K562 (cell line): Measurements from ENCODE around the gene ANKRD11. TPM values are rescaled to one million over a fixed set of nuclear protein-coding genes. Genes with fewer than 3 reads are reported as not detected.
A peak's percentile ranks its signal among the peaks of the same experiment; 100 is the strongest.

ENCODE experiments used
- BDP1 ChIP-seq: IDR thresholded peaks from 3 replicates; pipeline ENCODE4 v1.6.1; 2011; ENCODE audit not compliant: insufficient read length, insufficient read depth
- ELF1 ChIP-seq: fragments of 200-800 bp; sonication (Bioruptor generic); IDR thresholded peaks from 2 replicates; pipeline ENCODE4 v1.6.1; 2016; ENCODE audit warnings: missing genetic modification characterization, missing compliant biosample characterization
- KAT2B ChIP-seq: IDR thresholded peaks from one replicate; pipeline ENCODE4 v1.6.1; 2012; ENCODE audit warnings: low read depth, mild to moderate bottlenecking, control low read depth, inconsistent platforms, low read length, moderate library complexity
- KLF1 ChIP-seq: fragments of 450-650 bp; IDR thresholded peaks from 2 replicates; pipeline ENCODE4 v1.6.1; 2016; ENCODE audit warnings: missing genetic modification characterization, missing compliant biosample characterization
- MAFG ChIP-seq: fragments of 450-650 bp; conservative IDR thresholded peaks from 2 replicates; pipeline ENCODE4 v1.6.1; 2016; ENCODE audit warnings: missing genetic modification characterization, missing compliant biosample characterization
- NCOA2 ChIP-seq, 2 experiments: fragments of 450-650 bp; IDR thresholded peaks; 2 replicates each; pipeline ENCODE4 v1.6.1; 2018; ENCODE audit warnings: mild to moderate bottlenecking in 2 of 2, moderate library complexity in 1 of 2; ENCODE audit not compliant: partially characterized antibody in 2 of 2
- NR2C1 ChIP-seq, 2 experiments: fragments of 450-650 bp; IDR thresholded peaks; 2 replicates each; pipeline ENCODE4 v1.6.1; 2017; ENCODE audit warnings: mild to moderate bottlenecking in 2 of 2, antibody characterized with exemption in 1 of 2, inconsistent platforms in 1 of 2, missing compliant biosample characterization in 1 of 2, missing genetic modification characterization in 1 of 2
- TBL1XR1 ChIP-seq, 2 experiments: IDR thresholded peaks; 2 replicates each; pipeline ENCODE4 v1.6.1; 2012; ENCODE audit warnings: improper control_type of control experiment in 2 of 2, low read length in 2 of 2, mild to moderate bottlenecking in 1 of 2
- THRAP3 ChIP-seq: fragments of 450-650 bp; IDR thresholded peaks from 2 replicates; pipeline ENCODE4 v1.6.1; 2016; ENCODE audit warnings: mild to moderate bottlenecking, inconsistent platforms, borderline replicate concordance
- ZFP1 ChIP-seq: fragments of 450-650 bp; formaldehyde crosslinking; IDR thresholded peaks from 2 replicates; pipeline ENCODE4 v1.4.0; 2020; ENCODE audit warnings: mild to moderate bottlenecking, mixed read lengths
- ZFX ChIP-seq: sonication (generic); formaldehyde crosslinking; IDR thresholded peaks from 2 replicates; pipeline ENCODE4 v1.8.0; 2022; ENCODE audit warnings: mild to moderate bottlenecking, missing genetic modification reagents, moderate library complexity
- ZNF143 ChIP-seq: sonication (generic); formaldehyde crosslinking; IDR thresholded peaks from 2 replicates; pipeline ENCODE4 v1.9.0; 2022; ENCODE audit warnings: mild to moderate bottlenecking, missing genetic modification reagents
- ZNF24 ChIP-seq: fragments of 450-650 bp; IDR thresholded peaks from 2 replicates; pipeline ENCODE4 v1.6.1; 2016
- polyA plus RNA-seq, 8 experiments: library from polyadenylated mRNA; depleted of rRNA in 4 of 8; stranded (reverse) in 5 of 8; unstranded in 3 of 8; fragments of >200 nt; fragmentation: Nextera tagmentation in 2 of 8; fragmentation: Illumina TruSeq in 1 of 8; extraction: Ambion mirVana in 2 of 8; extraction: Trizol in 1 of 8; gene quantifications; 2 replicates each; pipeline versions ENCODE4 v1.2.1 to v1.2.3, GENCODE V29; 2011 to 2014; ENCODE audit warnings: inconsistent platforms in 1 of 8, missing spikeins in 1 of 8
- total RNA-seq, 7 experiments: library from RNA; depleted of rRNA in 6 of 7; stranded (reverse); fragments of >200 nt in 6 of 7; fragmentation: Illumina TruSeq in 2 of 7; extraction: Trizol in 2 of 7; gene quantifications; 2 replicates each; pipeline versions ENCODE4 v1.2.1 to v1.2.3, GENCODE V29; 2011 to 2021; ENCODE audit warnings: low replicate concordance in 1 of 7
- TF ChIP-seq, protein P1 (sequence below), 2 experiments: fragments of 450-650 bp; formaldehyde crosslinking in 1 of 2; IDR thresholded peaks; 2 replicates each; pipeline versions ENCODE4 v1.4.0 to v1.6.1; 2014 to 2020; ENCODE audit warnings: mild to moderate bottlenecking in 2 of 2, borderline replicate concordance in 1 of 2, low read depth in 1 of 2
- TF ChIP-seq, protein P2 (sequence below): fragments of 250-450 bp; sonication (Bioruptor Pico); IDR thresholded peaks from 2 replicates; pipeline ENCODE4 v1.4.0; 2020; ENCODE audit warnings: mild to moderate bottlenecking
- TF ChIP-seq, protein P3 (sequence below): sonication (generic); formaldehyde crosslinking; IDR thresholded peaks from 2 replicates; pipeline ENCODE4 v1.9.0; 2022; ENCODE audit warnings: mild to moderate bottlenecking, missing genetic modification reagents
- TF ChIP-seq, protein P4 (sequence below): fragments of 250-450 bp; sonication (Bioruptor Pico); IDR thresholded peaks from 2 replicates; pipeline ENCODE4 v1.6.1; 2021; ENCODE audit warnings: mild to moderate bottlenecking

ANKRD11 gene
- total and polyA plus RNA-seq, 9 of the 15 experiments (the other 6 are each of a cell fraction or from before 2014, with no cell fraction given), result 4.7 to 126 (median 31.7) TPM

DNA sequence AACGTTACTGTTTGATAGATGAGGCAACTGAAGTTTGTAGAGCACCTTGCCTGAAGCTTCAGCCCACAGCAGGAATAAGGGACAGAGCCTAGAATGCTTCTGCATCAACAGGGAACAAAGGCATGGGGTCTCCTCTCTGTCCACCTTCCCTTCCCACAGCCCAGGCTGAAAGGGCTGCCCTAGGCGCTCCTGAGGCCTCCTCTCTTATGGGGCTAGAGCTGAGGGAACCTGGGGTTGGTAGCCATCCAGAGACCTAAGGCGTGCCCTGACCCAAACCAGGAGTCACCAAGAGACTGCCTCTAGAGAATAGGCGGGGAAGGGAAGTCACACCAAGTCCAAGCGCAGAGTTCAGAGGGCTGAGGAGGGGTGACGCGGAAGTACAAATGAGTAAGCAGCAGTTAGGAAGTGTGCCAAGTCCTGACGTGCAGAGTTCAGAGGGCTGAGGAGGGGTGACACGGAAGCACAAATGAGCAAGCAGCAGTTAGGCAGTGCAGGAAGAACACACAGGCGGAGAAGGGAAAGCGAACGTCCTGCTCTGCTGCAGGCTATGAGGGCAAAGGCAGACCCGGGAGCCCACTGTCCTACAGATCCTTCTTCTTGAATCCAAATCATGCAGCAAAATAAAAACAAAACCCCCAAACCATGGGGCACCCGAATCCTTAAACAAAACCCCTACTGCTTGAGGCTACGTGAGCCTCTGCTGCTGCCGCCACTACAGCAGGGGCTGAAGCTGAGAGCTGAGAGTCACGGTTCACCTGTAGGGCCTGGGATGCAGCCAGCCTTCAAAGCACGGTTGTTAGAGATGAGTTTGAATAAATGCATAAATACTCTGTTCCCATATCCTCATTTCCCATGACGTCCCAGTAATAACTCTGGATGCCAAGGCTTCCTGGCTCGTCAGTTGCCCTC, 15.1 kb upstream of the ANKRD11 start (continued):
- TF ChIP-seq, protein P1, sequence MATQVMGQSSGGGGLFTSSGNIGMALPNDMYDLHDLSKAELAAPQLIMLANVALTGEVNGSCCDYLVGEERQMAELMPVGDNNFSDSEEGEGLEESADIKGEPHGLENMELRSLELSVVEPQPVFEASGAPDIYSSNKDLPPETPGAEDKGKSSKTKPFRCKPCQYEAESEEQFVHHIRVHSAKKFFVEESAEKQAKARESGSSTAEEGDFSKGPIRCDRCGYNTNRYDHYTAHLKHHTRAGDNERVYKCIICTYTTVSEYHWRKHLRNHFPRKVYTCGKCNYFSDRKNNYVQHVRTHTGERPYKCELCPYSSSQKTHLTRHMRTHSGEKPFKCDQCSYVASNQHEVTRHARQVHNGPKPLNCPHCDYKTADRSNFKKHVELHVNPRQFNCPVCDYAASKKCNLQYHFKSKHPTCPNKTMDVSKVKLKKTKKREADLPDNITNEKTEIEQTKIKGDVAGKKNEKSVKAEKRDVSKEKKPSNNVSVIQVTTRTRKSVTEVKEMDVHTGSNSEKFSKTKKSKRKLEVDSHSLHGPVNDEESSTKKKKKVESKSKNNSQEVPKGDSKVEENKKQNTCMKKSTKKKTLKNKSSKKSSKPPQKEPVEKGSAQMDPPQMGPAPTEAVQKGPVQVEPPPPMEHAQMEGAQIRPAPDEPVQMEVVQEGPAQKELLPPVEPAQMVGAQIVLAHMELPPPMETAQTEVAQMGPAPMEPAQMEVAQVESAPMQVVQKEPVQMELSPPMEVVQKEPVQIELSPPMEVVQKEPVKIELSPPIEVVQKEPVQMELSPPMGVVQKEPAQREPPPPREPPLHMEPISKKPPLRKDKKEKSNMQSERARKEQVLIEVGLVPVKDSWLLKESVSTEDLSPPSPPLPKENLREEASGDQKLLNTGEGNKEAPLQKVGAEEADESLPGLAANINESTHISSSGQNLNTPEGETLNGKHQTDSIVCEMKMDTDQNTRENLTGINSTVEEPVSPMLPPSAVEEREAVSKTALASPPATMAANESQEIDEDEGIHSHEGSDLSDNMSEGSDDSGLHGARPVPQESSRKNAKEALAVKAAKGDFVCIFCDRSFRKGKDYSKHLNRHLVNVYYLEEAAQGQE (IDR thresholded peaks at IDR 0.05; ENCODE audit: borderline replicate concordance), result no peak
- TF ChIP-seq, protein P1 (CRISPR knock-in tag; IDR thresholded peaks at IDR 0.05; ENCODE audit: low read depth), result 0 out of 2 replicates have a peak, but pooled peaks have one; percentile 34
- 0 out of 2 replicates have a peak, but pooled peaks have one; percentile 26 for TF ChIP-seq MAFG (tag)
- TF ChIP-seq ZFX (CRISPR knock-in tag), result peak; percentile 66
- TF ChIP-seq ZNF143 (CRISPR knock-in tag), result no peak
- no peak for TF ChIP-seq KAT2B
- TF ChIP-seq BDP1, result no peak
- TF ChIP-seq, protein P2, sequence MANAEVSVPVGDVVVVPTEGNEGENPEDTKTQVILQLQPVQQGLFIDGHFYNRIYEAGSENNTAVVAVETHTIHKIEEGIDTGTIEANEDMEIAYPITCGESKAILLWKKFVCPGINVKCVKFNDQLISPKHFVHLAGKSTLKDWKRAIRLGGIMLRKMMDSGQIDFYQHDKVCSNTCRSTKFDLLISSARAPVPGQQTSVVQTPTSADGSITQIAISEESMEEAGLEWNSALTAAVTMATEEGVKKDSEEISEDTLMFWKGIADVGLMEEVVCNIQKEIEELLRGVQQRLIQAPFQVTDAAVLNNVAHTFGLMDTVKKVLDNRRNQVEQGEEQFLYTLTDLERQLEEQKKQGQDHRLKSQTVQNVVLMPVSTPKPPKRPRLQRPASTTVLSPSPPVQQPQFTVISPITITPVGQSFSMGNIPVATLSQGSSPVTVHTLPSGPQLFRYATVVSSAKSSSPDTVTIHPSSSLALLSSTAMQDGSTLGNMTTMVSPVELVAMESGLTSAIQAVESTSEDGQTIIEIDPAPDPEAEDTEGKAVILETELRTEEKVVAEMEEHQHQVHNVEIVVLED, result no peak
- no peak for TF ChIP-seq NCOA2 (IDR thresholded peaks at IDR 0.05; ENCODE audit: partially characterized antibody in 2 of 2)
- TF ChIP-seq ELF1 (tag), result peak; percentile 91
- peak; percentile 98 for TF ChIP-seq NR2C1 (IDR thresholded peaks at IDR 0.05)
- peak; percentile 99 for TF ChIP-seq NR2C1 (tag; IDR thresholded peaks at IDR 0.05)
- TF ChIP-seq TBL1XR1 (IDR thresholded peaks at IDR 0.05; ENCODE audit: low read length in 2 of 2), result peak in 1 of 2 experiments; percentile 60; a peak in 2 of 4 replicates
- TF ChIP-seq, protein P3, sequence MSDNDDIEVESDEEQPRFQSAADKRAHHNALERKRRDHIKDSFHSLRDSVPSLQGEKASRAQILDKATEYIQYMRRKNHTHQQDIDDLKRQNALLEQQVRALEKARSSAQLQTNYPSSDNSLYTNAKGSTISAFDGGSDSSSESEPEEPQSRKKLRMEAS (CRISPR knock-in tag), result no peak
- TF ChIP-seq, protein P4, sequence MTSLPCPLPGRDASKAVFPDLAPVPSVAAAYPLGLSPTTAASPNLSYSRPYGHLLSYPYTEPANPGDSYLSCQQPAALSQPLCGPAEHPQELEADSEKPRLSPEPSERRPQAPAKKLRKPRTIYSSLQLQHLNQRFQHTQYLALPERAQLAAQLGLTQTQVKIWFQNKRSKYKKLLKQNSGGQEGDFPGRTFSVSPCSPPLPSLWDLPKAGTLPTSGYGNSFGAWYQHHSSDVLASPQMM (CRISPR knock-in tag), result no peak
- no peak for TF ChIP-seq THRAP3
- TF ChIP-seq ZNF24, result no peak
- TF ChIP-seq ZFP1 (CRISPR knock-in tag), result no peak
- TF ChIP-seq KLF1 (tag), result no peak
